Measurements from ENCODE around the gene NALCN.

NALCN gene

GRCh38 chr13:101123028-101123427 lies 293.3 kb downstream of the NALCN start:
- DNase-seq (ENCODE audit: low read depth): no peak

- no peak for DNase-seq (ENCODE audit: low read depth)
Measured at GRCh38 chr13:101121608-101122007, 294.7 kb downstream of the NALCN start.

GRCh38 chr13:101120007-101120406 lies 296.3 kb downstream of the NALCN start:
- DNase-seq (ENCODE audit: low read depth): no peak

GRCh38 chr13:101116826-101117225 lies 299.5 kb downstream of the NALCN start:
- DNase-seq (ENCODE audit: low read depth): no peak

- no peak for DNase-seq (ENCODE audit: low read depth)
Measured at GRCh38 chr13:101116341-101116740, 300.0 kb downstream of the NALCN start.

GRCh38 chr13:101115762-101116171 lies 300.5 kb downstream of the NALCN start:
- DNase-seq (ENCODE audit: low read depth): no peak

- DNase-seq (ENCODE audit: low read depth): no peak
Measured at GRCh38 chr13:101111894-101112293, 304.4 kb downstream of the NALCN start.

- DNase-seq (ENCODE audit: low read depth): no peak
Measured at GRCh38 chr13:101109005-101109404, 307.3 kb downstream of the NALCN start.

GRCh38 chr13:101098873-101099272 lies 317.4 kb downstream of the NALCN start:
- no peak for DNase-seq (ENCODE audit: low read depth)

GRCh38 chr13:101092985-101093384 lies 323.3 kb downstream of the NALCN start:
- DNase-seq (ENCODE audit: low read depth): no peak

- no peak for DNase-seq (ENCODE audit: low read depth)
Measured at GRCh38 chr13:101090287-101090686, 326.0 kb downstream of the NALCN start.

- DNase-seq (ENCODE audit: low read depth): no peak
Measured at GRCh38 chr13:101085551-101085950, 330.8 kb downstream of the NALCN start.

- no peak for DNase-seq (ENCODE audit: low read depth)
Measured at GRCh38 chr13:101082441-101082840, 333.9 kb downstream of the NALCN start.

- DNase-seq (ENCODE audit: low read depth): no peak
Measured at GRCh38 chr13:101080616-101081015, 335.7 kb downstream of the NALCN start.

GRCh38 chr13:101065329-101065728 lies 351.0 kb downstream of the NALCN start:
- DNase-seq (ENCODE audit: low read depth): no peak

GRCh38 chr13:101059793-101060192 lies 356.5 kb downstream of the NALCN start:
- DNase-seq (ENCODE audit: low read depth): no peak

GRCh38 chr13:101058841-101059240 lies 357.5 kb downstream of the NALCN start:
- DNase-seq (ENCODE audit: low read depth): no peak

- no peak for DNase-seq (ENCODE audit: low read depth)
Measured at GRCh38 chr13:101053301-101054093, 362.8 kb downstream of the NALCN start.

- DNase-seq (ENCODE audit: low read depth): no peak
Measured at GRCh38 chr13:101049166-101049850, 367.0 kb downstream of the NALCN start.

GRCh38 chr13:101036546-101036945 lies 379.8 kb downstream of the NALCN start:
- no peak for DNase-seq (ENCODE audit: low read depth)

GRCh38 chr13:101035119-101035620 lies 381.1 kb downstream of the NALCN start:
- no peak for DNase-seq (ENCODE audit: low read depth)

- DNase-seq (ENCODE audit: low read depth): no peak
Measured at GRCh38 chr13:101026736-101027398, 389.4 kb downstream of the NALCN start.

- no peak for DNase-seq (ENCODE audit: low read depth)
Measured at GRCh38 chr13:101026328-101026727, 390.0 kb downstream of the NALCN start.
